ENCODE measurements around the gene LHFPL6. TPM values are rescaled to one million over a fixed set of nuclear protein-coding genes. Genes with fewer than 3 reads are reported as not detected.

Gene LHFPL6
- total and polyA plus RNA-seq, 10 of the 15 experiments (the other 5 are each of a cell fraction or from before 2014, with no cell fraction given), result 0.11 to 4.6 (median 0.41) TPM

DNA sequence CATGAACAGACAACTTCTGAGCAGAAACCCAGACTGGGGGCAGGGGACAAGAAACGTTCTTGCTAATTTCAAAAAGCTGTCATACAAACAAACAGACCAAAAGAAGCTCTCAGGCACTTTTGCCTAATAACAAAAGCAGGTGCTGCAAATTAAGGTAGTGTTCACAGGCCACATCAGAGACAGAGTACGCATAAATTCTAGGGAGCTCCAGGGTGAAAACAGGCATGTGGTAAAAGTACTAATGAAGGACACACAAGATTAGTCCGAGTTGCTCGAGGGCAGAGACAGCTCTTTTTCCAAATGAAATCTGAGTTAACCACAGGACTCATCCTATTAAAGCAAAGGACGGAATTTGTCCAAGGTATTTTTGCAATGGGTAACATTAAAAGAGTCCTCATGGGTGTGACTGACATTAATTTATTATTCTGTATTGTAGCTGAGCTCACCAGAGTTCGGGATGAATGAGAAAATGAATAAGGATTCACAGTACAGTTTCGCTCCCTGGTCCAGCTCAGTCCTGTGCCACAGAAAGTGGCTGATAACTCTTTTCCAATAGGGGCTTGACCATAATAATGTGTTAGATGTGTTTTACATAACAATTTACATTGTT is 197.3 kb downstream of the LHFPL6 start:
- no peak overlapping the region for H3K4me3 ChIP-seq
- H3K4me1 ChIP-seq (ENCODE audit: control insufficient read depth, insufficient read depth, low read length), result no peaks in the 10 kb centered on the region
- H3K9me3 ChIP-seq (replicated peaks; ENCODE audit: control insufficient read depth, insufficient read depth, low read length), result no peaks in the 10 kb centered on the region
- POLR2A ChIA-PET, result interaction anchor here (1.0 kb wide), 1 partner anchor 9 kb away, joined by 4 read pairs; no protein-coding TSS in a partner anchor
- no TSS peak for BruUV-seq (replicated peaks)
- H3K27ac ChIP-seq (ENCODE audit: control insufficient read depth, insufficient read depth), result no peak overlapping the region
- H3K9ac ChIP-seq (ENCODE audit: control insufficient read depth, insufficient read depth, low read length), result no peak overlapping the region
- CTCF ChIA-PET, result interaction anchor here (0.8 to 2.0 kb wide), 8 partner anchors 9 to 354 kb away, joined by 3 to 8 read pairs (median 4); no protein-coding TSS in a partner anchor
- no peak for TF ChIP-seq TCF7 (IDR thresholded peaks at IDR 0.05; ENCODE audit: borderline replicate concordance)
- no peak for TF ChIP-seq SP1 (IDR thresholded peaks at IDR 0.05; ENCODE audit: low read depth, low read length)
- TF ChIP-seq HDGF (IDR thresholded peaks at IDR 0.05), result no peak
- no peak for TF ChIP-seq ZNF622 (IDR thresholded peaks at IDR 0.05)
- DNase-seq (ENCODE audit: low read depth, low spot score) (no peak), FAIRE-seq (no peak), ATAC-seq (no peak)
- SMC1A ChIA-PET (ENCODE audit: uncharacterized antibody, unreplicated experiment), result interaction anchor here (0.7 to 2.7 kb wide), 10 partner anchors 9 to 351 kb away, joined by 3 to 17 read pairs (median 4); no protein-coding TSS in a partner anchor
- H3K4me2 ChIP-seq (ENCODE audit: control insufficient read depth, insufficient read depth), result no peak overlapping the region
- H4K20me1 ChIP-seq (ENCODE audit: control insufficient read depth, insufficient read depth), result no peaks in the 10 kb centered on the region
- 44% methylated on average over 7 of the region's 7 CpGs for WGBS (ENCODE audit: insufficient coverage, insufficient replicate concordance, low lambda C conversion rate, missing lambda C conversion rate)
- no peaks in the 10 kb centered on the region for H3K36me3 ChIP-seq (ENCODE audit: control insufficient read depth in 2 of 2, insufficient read depth in 2 of 2, low read length in 1 of 2)
- RAD21 ChIA-PET (ENCODE audit: unreplicated experiment), result interaction anchor here (1.0 kb wide), 1 partner anchor 8 kb away, joined by 3 read pairs; no protein-coding TSS in a partner anchor
- intact Hi-C loops (cut with micrococcal nuclease; ENCODE audit: unreplicated experiment) (loop anchor here (10.0 kb wide), 1 partner anchor 261 kb away; no protein-coding TSS in a partner anchor), in situ Hi-C loops (cut with MboI) (no loop called here)
- no peaks in the 10 kb centered on the region for H3K27me3 ChIP-seq (replicated peaks in 1 of 2; ENCODE audit: control insufficient read depth in 2 of 2, insufficient read depth in 2 of 2, low read length in 1 of 2)
- no peak overlapping the region for H2AFZ ChIP-seq (ENCODE audit: control insufficient read depth, low read depth, low read length)
- no peaks in the 10 kb centered on the region for H3K79me2 ChIP-seq (ENCODE audit: control insufficient read depth, insufficient read depth, low read length)

GRCh38 chr13:39405107-39405506 is 197.9 kb downstream of the LHFPL6 start:
- ChIA-PET CTCF (interaction anchor here (0.8 to 2.0 kb wide), 7 partner anchors 9 to 354 kb away, joined by 3 to 8 read pairs (median 4); no protein-coding TSS in a partner anchor), SMC1A (ENCODE audit: uncharacterized antibody, unreplicated experiment) (interaction anchor here (0.7 to 2.7 kb wide), 11 partner anchors 9 to 350 kb away, joined by 3 to 17 read pairs (median 4); no protein-coding TSS in a partner anchor), POLR2A (interaction anchor here (1.0 kb wide), 1 partner anchor 10 kb away, joined by 4 read pairs; no protein-coding TSS in a partner anchor), RAD21 (ENCODE audit: unreplicated experiment) (interaction anchor here (1.0 kb wide), 1 partner anchor 9 kb away, joined by 3 read pairs; no protein-coding TSS in a partner anchor)
- Histone ChIP-seq H4K20me1 (ENCODE audit: control insufficient read depth, insufficient read depth) (no peaks in the 10 kb centered on the region), H3K27ac (ENCODE audit: control insufficient read depth, insufficient read depth) (no peak overlapping the region), H3K27me3 (replicated peaks in 1 of 2; ENCODE audit: control insufficient read depth in 2 of 2, insufficient read depth in 2 of 2, low read length in 1 of 2) (no peaks in the 10 kb centered on the region), H3K9me3 (replicated peaks; ENCODE audit: control insufficient read depth, insufficient read depth, low read length) (no peaks in the 10 kb centered on the region), H3K79me2 (ENCODE audit: control insufficient read depth, insufficient read depth, low read length) (no peaks in the 10 kb centered on the region), H2AFZ (ENCODE audit: control insufficient read depth, low read depth, low read length) (no peak overlapping the region), H3K36me3 (ENCODE audit: control insufficient read depth in 2 of 2, insufficient read depth in 2 of 2, low read length in 1 of 2) (no peaks in the 10 kb centered on the region), H3K4me1 (ENCODE audit: control insufficient read depth, insufficient read depth, low read length) (no peaks in the 10 kb centered on the region), H3K4me2 (ENCODE audit: control insufficient read depth, insufficient read depth) (no peak overlapping the region), H3K9ac (ENCODE audit: control insufficient read depth, insufficient read depth, low read length) (no peak overlapping the region), H3K4me3 (no peak overlapping the region)
- WGBS (ENCODE audit: insufficient coverage, insufficient replicate concordance, low lambda C conversion rate, missing lambda C conversion rate), result 90% methylated on average over 2 of the region's 2 CpGs
- ATAC-seq (no peak), DNase-seq (ENCODE audit: low read depth, low spot score) (no peak), FAIRE-seq (no peak)
- no TSS peak for BruUV-seq (replicated peaks)
- intact Hi-C loops (cut with micrococcal nuclease; ENCODE audit: unreplicated experiment), result loop anchor here (10.0 kb wide), 1 partner anchor 260 kb away; no protein-coding TSS in a partner anchor
- in situ Hi-C loops (cut with MboI), result no loop called here
- TF ChIP-seq WRNIP1 (IDR thresholded peaks at IDR 0.05; ENCODE audit: borderline replicate concordance, low read depth, low read length) (no peak), RFX5 (IDR thresholded peaks at IDR 0.05; ENCODE audit: low read depth, low read length) (no peak), RAD21 (IDR thresholded peaks at IDR 0.05; ENCODE audit: insufficient read depth, low read depth, low read length) (no peak), SUZ12 (IDR thresholded peaks at IDR 0.05; ENCODE audit: unreplicated experiment) (no peak), MEF2B (IDR thresholded peaks at IDR 0.05; ENCODE audit: partially characterized antibody, poor library complexity, severe bottlenecking) (no peak), CTCF (IDR thresholded peaks at IDR 0.05 in 2 of 3, conservative IDR thresholded peaks at IDR 0.05 in 1 of 3; ENCODE audit: control insufficient read depth in 2 of 3, extremely low read depth in 1 of 3, insufficient read depth in 1 of 3, low read depth in 3 of 3, low read length in 3 of 3) (no peak), EZH2 (IDR thresholded peaks at IDR 0.05; ENCODE audit: borderline replicate concordance, control insufficient read depth, low read depth, low read length) (no peak), FOXM1 (IDR thresholded peaks at IDR 0.05; ENCODE audit: low read depth, low read length) (no peak), TARDBP (IDR thresholded peaks at IDR 0.05; ENCODE audit: borderline replicate concordance) (no peak)
- TF ChIP-seq, protein P1, sequence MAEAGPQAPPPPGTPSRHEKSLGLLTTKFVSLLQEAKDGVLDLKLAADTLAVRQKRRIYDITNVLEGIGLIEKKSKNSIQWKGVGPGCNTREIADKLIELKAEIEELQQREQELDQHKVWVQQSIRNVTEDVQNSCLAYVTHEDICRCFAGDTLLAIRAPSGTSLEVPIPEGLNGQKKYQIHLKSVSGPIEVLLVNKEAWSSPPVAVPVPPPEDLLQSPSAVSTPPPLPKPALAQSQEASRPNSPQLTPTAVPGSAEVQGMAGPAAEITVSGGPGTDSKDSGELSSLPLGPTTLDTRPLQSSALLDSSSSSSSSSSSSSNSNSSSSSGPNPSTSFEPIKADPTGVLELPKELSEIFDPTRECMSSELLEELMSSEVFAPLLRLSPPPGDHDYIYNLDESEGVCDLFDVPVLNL (IDR thresholded peaks at IDR 0.05; ENCODE audit: low read depth, low read length), result no peak
